Fibroblast of lung (primary cell): ENCODE data around the gene RPRD1A.
"Not testable (repeated sequence)": the region's sequence is repeated elsewhere in the genome, so short reads cannot be mapped to it uniquely, and the experiment has no call there.

Source experiments
- CTCF ChIP-seq, 2 donors: IDR thresholded peaks in 1 of 2; conservative IDR thresholded peaks in 1 of 2; 1 replicate in 1 of 2; 2 replicates in 1 of 2; pipeline ENCODE4 v1.5.1; 2011 to 2012; ENCODE audit warnings: low read length in 2 of 2, control low read depth in 1 of 2, inconsistent platforms in 1 of 2, low read depth in 1 of 2, mild to moderate bottlenecking in 1 of 2
- EZH2 ChIP-seq: IDR thresholded peaks from 2 replicates; pipeline ENCODE4 v1.5.1; 2012; ENCODE audit warnings: low read length, control low read depth, mild to moderate bottlenecking; ENCODE audit errors: missing control alignments

DNA sequence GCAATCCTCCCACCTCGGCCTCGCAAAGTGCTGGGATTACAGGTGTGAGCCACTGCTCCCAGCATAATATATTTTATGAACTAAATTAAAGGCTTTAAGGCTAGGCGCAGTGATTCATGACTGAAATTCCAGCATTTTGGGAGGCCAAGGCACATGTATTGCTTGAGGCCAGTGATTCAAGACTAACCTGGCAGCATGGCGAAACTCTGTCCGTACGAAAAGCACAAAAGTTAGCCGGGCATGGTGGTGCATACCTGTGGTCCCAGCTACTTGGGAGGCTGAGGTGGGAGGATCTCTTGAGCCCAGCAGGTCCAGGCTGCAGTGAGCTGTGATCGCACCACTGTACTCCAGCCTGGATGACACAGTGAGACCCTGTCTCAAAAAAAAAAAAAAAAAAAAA, 5.0 kb upstream of the RPRD1A start:
- TF ChIP-seq CTCF (conservative IDR thresholded peaks at IDR 0.05 in 1 of 2, IDR thresholded peaks at IDR 0.05 in 1 of 2; ENCODE audit: low read depth in 1 of 2, low read length in 2 of 2); EZH2: not testable (repeated sequence)
